Colonic mucosa (tissue), 4 donors: ENCODE measurements around the gene SNRNP48. TPM values are rescaled to one million over a fixed set of nuclear protein-coding genes. Genes with fewer than 3 reads are reported as not detected.
A peak's percentile ranks its signal among the peaks of the same experiment; 100 is the strongest.

Source experiments
- DNase-seq: peaks from one replicate; pipeline ENCODE4 v3.0.0-alpha.2; 2020
- H3K27ac ChIP-seq: fragments of 200-600 bp; one replicate; pipeline ENCODE4 v1.8.0; 2021
- H3K27me3 ChIP-seq: fragments of 200-600 bp; one replicate; pipeline ENCODE4 v1.8.0; 2021
- H3K36me3 ChIP-seq: fragments of 200-600 bp; one replicate; pipeline ENCODE4 v1.8.0; 2021
- H3K4me1 ChIP-seq: fragments of 200-600 bp; one replicate; pipeline ENCODE4 v1.8.0; 2021; ENCODE audit warnings: mild to moderate bottlenecking
- H3K4me3 ChIP-seq: fragments of 200-600 bp; one replicate; pipeline ENCODE4 v1.8.0; 2021
- H3K9ac ChIP-seq, 2 donors: one replicate each; pipeline ENCODE4 v1.7.0; 2013; ENCODE audit warnings: control low read depth in 2 of 2, low read depth in 2 of 2, low read length in 2 of 2
- H3K9me3 ChIP-seq: fragments of 200-600 bp; one replicate; pipeline ENCODE4 v1.8.0; 2021
- intact Hi-C: fragments of 100-400 bp; cut with DNase I; formaldehyde crosslinking; loops from one replicate; pipeline ENCODE4 v1.14.1; 2022
- total RNA-seq, 2 donors: library from RNA; stranded (reverse); fragmentation: NEBNext Ultra II Directional in 1 of 2; extraction: Animal tissue kit (Norgen Biotek cat#: 25700) in 1 of 2; gene quantifications; one replicate each; pipeline ENCODE4 v1.2.1, GENCODE V29; 2021
- TF ChIP-seq, protein P1 (sequence below): fragments of 200-600 bp; IDR thresholded peaks from one replicate; pipeline ENCODE4 v1.8.0; 2022; ENCODE audit warnings: antibody characterized with exemption, mild to moderate bottlenecking
- donor health status: healthy.
- donor health status: DM: no; HTN: no; CAD: no.
- donor health status: DM: no; HTN: no; CAD: no.

SNRNP48 gene
- total RNA-seq, 2 donors from 2014 or later: 13.8 to 14.6 TPM

DNA sequence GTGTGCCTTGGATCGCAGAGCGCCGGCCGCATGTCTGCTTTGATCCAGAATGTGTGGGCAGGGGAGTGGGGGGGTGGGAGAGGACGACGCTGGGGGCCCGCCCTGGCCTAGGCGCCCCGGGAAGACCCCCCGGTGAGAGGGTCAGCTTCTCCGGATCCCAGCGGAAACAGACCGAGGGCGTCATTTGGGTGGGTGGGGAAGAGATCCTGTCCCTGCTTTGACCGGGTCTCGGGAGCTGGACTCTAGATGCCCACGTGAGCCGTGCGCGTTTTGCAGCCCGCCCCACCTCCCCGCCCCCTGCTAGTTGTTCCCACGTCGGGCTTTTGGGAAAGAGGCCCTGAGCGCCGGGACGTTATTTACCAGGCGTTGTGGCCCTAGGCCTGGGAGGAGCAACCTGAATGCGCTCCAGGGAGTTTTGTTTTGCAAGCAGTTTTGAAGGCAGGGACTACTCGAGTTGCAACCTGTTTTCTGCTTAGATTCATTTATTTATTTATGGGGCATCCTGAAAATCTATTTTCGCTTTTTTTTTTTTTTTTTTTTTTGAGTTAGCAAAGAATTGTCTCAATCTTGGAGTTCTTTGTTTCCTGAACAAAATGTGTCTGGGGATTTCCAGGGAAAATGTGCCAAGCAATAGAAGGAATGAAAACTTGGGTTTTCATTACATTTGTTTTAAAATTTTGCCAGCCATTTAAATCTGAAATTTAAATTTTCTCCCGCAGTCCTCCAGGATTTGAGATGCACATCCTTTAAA is 46.9 kb upstream of the SNRNP48 start:
- no peaks in the 10 kb centered on the region for H3K4me1 ChIP-seq
- H3K27ac ChIP-seq: peak overlapping the region; percentile 84
- peak overlapping the region; percentile 81 to 93 for H3K9ac ChIP-seq
- no peaks in the 10 kb centered on the region for H3K27me3 ChIP-seq
- DNase-seq: peak; percentile 89
- H3K9me3 ChIP-seq: no peaks in the 10 kb centered on the region
- peak overlapping the region; percentile 60 for H3K4me3 ChIP-seq
- intact Hi-C loops: no loop called here
- H3K36me3 ChIP-seq: no peaks in the 10 kb centered on the region
- TF ChIP-seq, protein P1, sequence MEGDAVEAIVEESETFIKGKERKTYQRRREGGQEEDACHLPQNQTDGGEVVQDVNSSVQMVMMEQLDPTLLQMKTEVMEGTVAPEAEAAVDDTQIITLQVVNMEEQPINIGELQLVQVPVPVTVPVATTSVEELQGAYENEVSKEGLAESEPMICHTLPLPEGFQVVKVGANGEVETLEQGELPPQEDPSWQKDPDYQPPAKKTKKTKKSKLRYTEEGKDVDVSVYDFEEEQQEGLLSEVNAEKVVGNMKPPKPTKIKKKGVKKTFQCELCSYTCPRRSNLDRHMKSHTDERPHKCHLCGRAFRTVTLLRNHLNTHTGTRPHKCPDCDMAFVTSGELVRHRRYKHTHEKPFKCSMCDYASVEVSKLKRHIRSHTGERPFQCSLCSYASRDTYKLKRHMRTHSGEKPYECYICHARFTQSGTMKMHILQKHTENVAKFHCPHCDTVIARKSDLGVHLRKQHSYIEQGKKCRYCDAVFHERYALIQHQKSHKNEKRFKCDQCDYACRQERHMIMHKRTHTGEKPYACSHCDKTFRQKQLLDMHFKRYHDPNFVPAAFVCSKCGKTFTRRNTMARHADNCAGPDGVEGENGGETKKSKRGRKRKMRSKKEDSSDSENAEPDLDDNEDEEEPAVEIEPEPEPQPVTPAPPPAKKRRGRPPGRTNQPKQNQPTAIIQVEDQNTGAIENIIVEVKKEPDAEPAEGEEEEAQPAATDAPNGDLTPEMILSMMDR: no peak

- intact Hi-C loops: no loop called here
- Histone ChIP-seq H3K27me3 (no peaks in the 10 kb centered on the region), H3K9ac (peak overlapping the region in 1 of 2 donors; percentile 93), H3K27ac (peak overlapping the region; percentile 84), H3K36me3 (no peaks in the 10 kb centered on the region), H3K4me1 (no peaks in the 10 kb centered on the region), H3K4me3 (peak overlapping the region; percentile 60), H3K9me3 (no peaks in the 10 kb centered on the region)
- DNase-seq: no peak
- TF ChIP-seq, protein P1: no peak
Measured at GRCh38 chr6:7543789-7544424, 46.1 kb upstream of the SNRNP48 start.

DNA sequence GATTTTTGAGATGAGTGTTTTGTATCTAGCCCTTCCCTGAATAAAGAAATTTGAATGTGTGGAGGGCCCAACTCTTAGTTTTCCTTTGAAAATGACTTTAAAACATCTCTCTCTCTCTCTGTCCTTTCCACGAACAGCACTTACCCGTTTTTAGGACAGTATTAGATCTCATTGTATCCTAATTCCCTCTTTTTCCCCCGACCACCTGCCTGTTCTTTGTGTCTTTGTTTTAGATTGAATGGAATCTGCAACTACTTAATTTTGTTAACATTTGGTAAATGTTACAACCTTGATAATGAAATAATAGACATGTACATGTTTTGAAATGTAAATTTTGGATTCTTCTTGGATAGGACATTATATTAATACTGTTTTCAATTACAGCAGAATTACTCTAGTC is 45.4 kb upstream of the SNRNP48 start:
- TF ChIP-seq, protein P1: no peak
- no peaks in the 10 kb centered on the region for H3K9me3 ChIP-seq
- no peaks in the 10 kb centered on the region for H3K4me1 ChIP-seq
- peak overlapping the region in 1 of 2 donors; percentile 93 for H3K9ac ChIP-seq
- H3K27ac ChIP-seq: no peak overlapping the region
- H3K27me3 ChIP-seq: no peaks in the 10 kb centered on the region
- DNase-seq: no peak
- no peak overlapping the region for H3K4me3 ChIP-seq
- no peaks in the 10 kb centered on the region for H3K36me3 ChIP-seq
- intact Hi-C loops: no loop called here

GRCh38 chr6:7545316-7546019 is 44.5 kb upstream of the SNRNP48 start:
- TF ChIP-seq, protein P1: no peak
- no peak overlapping the region for H3K4me3 ChIP-seq
- intact Hi-C loops: no loop called here
- H3K27ac ChIP-seq: peak overlapping the region; percentile 90
- no peaks in the 10 kb centered on the region for H3K9me3 ChIP-seq
- no peaks in the 10 kb centered on the region for H3K36me3 ChIP-seq
- no peaks in the 10 kb centered on the region for H3K27me3 ChIP-seq
- H3K9ac ChIP-seq: peak overlapping the region in 1 of 2 donors; percentile 61
- H3K4me1 ChIP-seq: no peaks in the 10 kb centered on the region
- no peak for DNase-seq

DNA sequence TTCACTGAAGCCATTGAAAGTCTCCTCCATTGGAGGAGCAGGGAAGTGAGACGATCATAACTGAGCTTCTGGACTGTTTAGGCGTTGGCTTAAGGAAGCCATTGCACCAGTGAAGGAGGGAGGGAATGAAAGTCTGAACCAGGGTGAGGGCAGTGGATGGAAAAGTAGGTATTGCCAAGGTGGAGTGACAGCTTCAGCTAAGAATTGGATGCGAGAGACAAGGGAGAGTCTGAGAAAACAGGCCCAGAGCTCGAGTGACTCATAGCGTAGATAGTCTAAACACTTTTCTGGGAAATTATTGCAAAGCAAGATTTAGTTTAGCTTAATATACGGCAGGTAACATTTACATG is 44.0 kb upstream of the SNRNP48 start:
- no peaks in the 10 kb centered on the region for H3K9me3 ChIP-seq
- no peaks in the 10 kb centered on the region for H3K27me3 ChIP-seq
- H3K4me1 ChIP-seq: no peaks in the 10 kb centered on the region
- no peak overlapping the region for H3K4me3 ChIP-seq
- no peaks in the 10 kb centered on the region for H3K36me3 ChIP-seq
- intact Hi-C loops: no loop called here
- H3K27ac ChIP-seq: peak overlapping the region; percentile 90
- TF ChIP-seq, protein P1: no peak
- H3K9ac ChIP-seq: peak overlapping the region in 1 of 2 donors; percentile 61
- DNase-seq: peak; percentile 39
